Measurements from ENCODE around the gene CD36.

DNA sequence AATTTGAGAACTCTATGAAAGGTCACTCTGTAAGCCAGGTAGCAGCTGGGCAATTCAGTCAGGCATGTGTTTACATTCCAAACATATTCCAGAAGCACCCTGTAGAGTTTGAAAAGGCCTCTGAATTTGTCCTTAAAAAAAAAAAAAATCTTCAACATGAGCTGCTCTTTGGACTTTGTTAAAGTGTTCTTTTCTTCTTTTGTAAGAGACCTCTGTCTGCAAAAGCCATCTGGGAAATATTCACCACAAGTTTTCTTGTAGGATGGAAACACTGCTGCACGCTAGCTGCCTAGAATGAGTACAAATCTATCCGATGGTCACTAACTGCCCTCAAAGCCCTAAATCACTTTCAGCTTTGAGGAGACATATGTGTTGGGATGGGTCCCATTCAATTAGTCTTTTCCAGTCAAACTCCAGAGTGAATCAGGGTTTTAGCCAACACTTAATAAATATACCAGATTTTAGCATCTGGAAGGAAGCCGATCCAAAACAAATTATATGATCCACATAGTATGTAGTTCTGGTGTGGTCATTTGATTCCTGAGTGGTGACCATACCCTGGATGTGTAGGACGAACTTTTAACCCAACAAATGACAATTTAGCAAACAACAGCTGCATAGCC is 85.9 kb downstream of the CD36 start:
- TF ChIP-seq, protein P1, sequence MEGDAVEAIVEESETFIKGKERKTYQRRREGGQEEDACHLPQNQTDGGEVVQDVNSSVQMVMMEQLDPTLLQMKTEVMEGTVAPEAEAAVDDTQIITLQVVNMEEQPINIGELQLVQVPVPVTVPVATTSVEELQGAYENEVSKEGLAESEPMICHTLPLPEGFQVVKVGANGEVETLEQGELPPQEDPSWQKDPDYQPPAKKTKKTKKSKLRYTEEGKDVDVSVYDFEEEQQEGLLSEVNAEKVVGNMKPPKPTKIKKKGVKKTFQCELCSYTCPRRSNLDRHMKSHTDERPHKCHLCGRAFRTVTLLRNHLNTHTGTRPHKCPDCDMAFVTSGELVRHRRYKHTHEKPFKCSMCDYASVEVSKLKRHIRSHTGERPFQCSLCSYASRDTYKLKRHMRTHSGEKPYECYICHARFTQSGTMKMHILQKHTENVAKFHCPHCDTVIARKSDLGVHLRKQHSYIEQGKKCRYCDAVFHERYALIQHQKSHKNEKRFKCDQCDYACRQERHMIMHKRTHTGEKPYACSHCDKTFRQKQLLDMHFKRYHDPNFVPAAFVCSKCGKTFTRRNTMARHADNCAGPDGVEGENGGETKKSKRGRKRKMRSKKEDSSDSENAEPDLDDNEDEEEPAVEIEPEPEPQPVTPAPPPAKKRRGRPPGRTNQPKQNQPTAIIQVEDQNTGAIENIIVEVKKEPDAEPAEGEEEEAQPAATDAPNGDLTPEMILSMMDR (IDR thresholded peaks at IDR 0.05) = no peak
- TF ChIP-seq POLR2A (IDR thresholded peaks at IDR 0.05) = no peak

All from esophagus squamous epithelium (tissue), 4 donors.